IPS-20b (cell line): Measurements from ENCODE around the gene HMCN1.

ENCODE experiments used
- H3K27ac ChIP-seq: one replicate; pipeline ENCODE4 v1.5.1; 2013; ENCODE audit warnings: low read length
- H3K27me3 ChIP-seq: 2 replicates; pipeline ENCODE4 v1.6.1; 2013; ENCODE audit warnings: mild to moderate bottlenecking, low read length, inconsistent platforms; ENCODE audit not compliant: insufficient read depth
- H3K36me3 ChIP-seq: 2 replicates; pipeline ENCODE4 v1.6.1; 2013; ENCODE audit warnings: low read depth, mild to moderate bottlenecking, inconsistent platforms, low read length, moderate library complexity; ENCODE audit not compliant: insufficient read depth
- H3K4me1 ChIP-seq: 2 replicates; pipeline ENCODE4 v1.6.1; 2013; ENCODE audit warnings: mild to moderate bottlenecking, control low read depth, inconsistent platforms, low read length, moderate library complexity; ENCODE audit not compliant: insufficient read depth
- H3K4me3 ChIP-seq: 2 replicates; pipeline ENCODE4 v1.5.1; 2013; ENCODE audit warnings: mild to moderate bottlenecking, low read length, inconsistent platforms
- H3K9ac ChIP-seq: 2 replicates; pipeline ENCODE4 v1.6.1; 2013; ENCODE audit warnings: low read depth, mild to moderate bottlenecking, inconsistent platforms, low read length, moderate library complexity
- H3K9me3 ChIP-seq: 2 replicates; pipeline ENCODE4 v1.6.1; 2013; ENCODE audit warnings: mild to moderate bottlenecking, low read depth, low read length, inconsistent platforms; ENCODE audit not compliant: insufficient read depth

Gene HMCN1

DNA sequence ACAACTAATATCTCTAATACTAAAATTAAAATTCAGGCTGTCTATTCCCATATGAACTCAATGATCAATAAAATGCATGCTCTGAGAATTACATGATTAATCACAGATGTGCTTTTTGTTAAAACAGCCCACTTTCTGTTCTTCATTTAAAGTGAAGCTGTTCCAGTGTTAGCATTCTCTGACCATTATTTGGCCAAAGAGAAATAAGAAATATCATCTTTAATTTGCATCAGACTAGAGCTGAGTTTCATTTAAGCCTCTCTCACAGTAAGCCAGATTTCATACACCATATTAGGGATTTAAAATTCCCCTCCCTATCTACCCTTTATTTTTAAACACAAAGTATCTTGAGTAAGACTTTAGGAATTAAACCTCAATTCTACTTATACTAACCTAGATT, 379.3 kb downstream of the HMCN1 start:
- no peaks in the 10 kb centered on the region for H3K27me3 ChIP-seq
- H3K36me3 ChIP-seq: no peaks in the 10 kb centered on the region
- H3K27ac ChIP-seq: no peak overlapping the region
- H3K4me1 ChIP-seq: no peaks in the 10 kb centered on the region
- no peaks in the 10 kb centered on the region for H3K9me3 ChIP-seq
- H3K4me3 ChIP-seq: no peak overlapping the region
- no peak overlapping the region for H3K9ac ChIP-seq

GRCh38 chr1:186118724-186119123, 384.5 kb downstream of the HMCN1 start:
- H3K9me3 ChIP-seq: no peaks in the 10 kb centered on the region
- no peaks in the 10 kb centered on the region for H3K27me3 ChIP-seq
- no peak overlapping the region for H3K27ac ChIP-seq
- no peaks in the 10 kb centered on the region for H3K36me3 ChIP-seq
- no peaks in the 10 kb centered on the region for H3K4me1 ChIP-seq
- H3K4me3 ChIP-seq: no peak overlapping the region
- no peak overlapping the region for H3K9ac ChIP-seq

DNA sequence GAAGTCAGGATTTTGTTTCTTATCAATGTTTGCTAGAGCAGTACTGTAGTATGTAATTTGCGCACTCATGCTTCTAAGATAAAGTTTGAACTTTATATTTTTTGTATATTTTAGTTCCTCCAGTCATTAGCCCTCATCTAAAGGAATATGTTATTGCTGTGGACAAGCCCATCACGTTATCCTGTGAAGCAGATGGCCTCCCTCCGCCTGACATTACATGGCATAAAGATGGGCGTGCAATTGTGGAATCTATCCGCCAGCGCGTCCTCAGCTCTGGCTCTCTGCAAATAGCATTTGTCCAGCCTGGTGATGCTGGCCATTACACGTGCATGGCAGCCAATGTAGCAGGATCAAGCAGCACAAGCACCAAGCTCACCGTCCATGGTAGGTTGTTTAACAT, 388.6 kb downstream of the HMCN1 start:
- H3K4me1 ChIP-seq: no peaks in the 10 kb centered on the region
- H3K9ac ChIP-seq: no peak overlapping the region
- H3K4me3 ChIP-seq: no peak overlapping the region
- no peaks in the 10 kb centered on the region for H3K27me3 ChIP-seq
- no peaks in the 10 kb centered on the region for H3K9me3 ChIP-seq
- no peak overlapping the region for H3K27ac ChIP-seq
- H3K36me3 ChIP-seq: no peaks in the 10 kb centered on the region

DNA sequence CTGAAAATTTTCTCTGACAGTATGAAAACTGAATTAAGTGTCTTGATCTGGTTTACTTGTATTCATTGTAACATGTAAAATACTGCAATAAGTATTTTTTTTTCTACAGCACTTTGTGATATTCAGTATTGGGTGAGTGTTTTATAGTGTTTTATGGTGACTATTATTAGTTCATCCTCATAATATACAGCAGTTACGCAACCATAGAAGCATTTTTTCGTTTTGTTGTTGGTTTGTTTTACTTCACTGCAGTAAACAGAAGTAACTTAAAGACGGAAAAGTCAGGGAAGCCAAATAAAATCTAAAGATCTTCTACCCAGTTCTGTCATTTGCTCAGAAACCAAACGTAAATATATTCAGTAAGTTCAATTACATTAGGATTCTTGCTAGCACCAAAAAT, 390.8 kb downstream of the HMCN1 start:
- no peaks in the 10 kb centered on the region for H3K36me3 ChIP-seq
- H3K27me3 ChIP-seq: no peaks in the 10 kb centered on the region
- no peaks in the 10 kb centered on the region for H3K4me1 ChIP-seq
- no peak overlapping the region for H3K4me3 ChIP-seq
- H3K9ac ChIP-seq: no peak overlapping the region
- H3K9me3 ChIP-seq: no peaks in the 10 kb centered on the region
- H3K27ac ChIP-seq: no peak overlapping the region

- Histone ChIP-seq H3K4me1 (no peaks in the 10 kb centered on the region), H3K4me3 (no peak overlapping the region), H3K9ac (no peak overlapping the region), H3K9me3 (no peaks in the 10 kb centered on the region), H3K27ac (no peak overlapping the region), H3K36me3 (no peaks in the 10 kb centered on the region), H3K27me3 (no peaks in the 10 kb centered on the region)
These were observed 391.3 kb downstream of the HMCN1 start for GRCh38 chr1:186125511-186125910.

DNA sequence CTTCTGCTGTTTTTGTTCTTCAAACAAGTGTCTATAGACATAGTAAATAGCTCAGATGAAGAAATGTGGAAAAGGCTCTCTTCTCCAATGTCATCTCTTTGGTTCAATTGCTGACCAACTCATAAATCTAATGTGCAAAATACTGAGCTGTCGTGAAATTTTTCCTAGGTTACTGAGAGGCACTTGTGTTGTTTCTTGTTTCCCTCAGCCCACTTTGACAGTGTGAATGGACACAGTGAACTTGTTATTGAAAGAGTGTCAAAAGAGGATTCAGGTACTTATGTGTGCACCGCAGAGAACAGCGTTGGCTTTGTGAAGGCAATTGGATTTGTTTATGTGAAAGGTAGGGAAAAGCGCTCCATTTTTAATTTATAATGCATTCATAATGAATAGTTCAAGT, 395.6 kb downstream of the HMCN1 start:
- H3K27me3 ChIP-seq: no peaks in the 10 kb centered on the region
- H3K36me3 ChIP-seq: no peaks in the 10 kb centered on the region
- no peaks in the 10 kb centered on the region for H3K9me3 ChIP-seq

DNA sequence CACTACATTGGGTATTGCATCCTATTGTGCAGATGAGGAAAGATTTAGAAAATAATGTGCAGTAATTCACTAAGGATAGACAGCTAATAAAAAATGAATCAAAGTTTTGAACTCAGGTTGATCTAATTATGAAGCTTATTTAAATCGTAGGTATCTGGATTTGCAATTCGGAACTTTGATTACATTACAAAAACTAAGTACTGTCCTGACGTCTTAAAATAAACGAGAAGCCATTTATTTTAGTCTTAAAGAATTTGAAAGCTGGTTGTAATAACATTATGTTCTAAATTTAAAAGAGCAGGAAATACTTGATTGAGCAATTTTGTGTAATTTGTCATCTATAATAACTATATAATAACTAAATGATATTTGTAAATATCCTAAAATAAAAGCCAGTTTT, 404.9 kb downstream of the HMCN1 start:
- Histone ChIP-seq H3K27me3 (no peaks in the 10 kb centered on the region), H3K36me3 (no peaks in the 10 kb centered on the region), H3K4me1 (peaks cover 7% of the 10 kb centered on the region; the same call in 1 of the 2 replicates), H3K9me3 (no peaks in the 10 kb centered on the region), H3K9ac (no peak overlapping the region), H3K4me3 (no peak overlapping the region), H3K27ac (no peak overlapping the region)

More for the DNA sequence above, 395.6 kb downstream of the HMCN1 start:
- no peaks in the 10 kb centered on the region for H3K4me1 ChIP-seq
- H3K9ac ChIP-seq: no peak overlapping the region
- no peak overlapping the region for H3K4me3 ChIP-seq
- no peak overlapping the region for H3K27ac ChIP-seq

GRCh38 chr1:186139701-186140100, 405.5 kb downstream of the HMCN1 start:
- Histone ChIP-seq H3K27ac (no peak overlapping the region), H3K9me3 (no peaks in the 10 kb centered on the region), H3K9ac (no peak overlapping the region), H3K36me3 (no peaks in the 10 kb centered on the region), H3K27me3 (no peaks in the 10 kb centered on the region), H3K4me3 (no peak overlapping the region), H3K4me1 (peaks cover 7% of the 10 kb centered on the region; the same call in 1 of the 2 replicates)

- H3K4me1 ChIP-seq: peaks cover 7% of the 10 kb centered on the region; the same call in 1 of the 2 replicates
- H3K9me3 ChIP-seq: no peaks in the 10 kb centered on the region
- H3K9ac ChIP-seq: no peak overlapping the region
- H3K27me3 ChIP-seq: no peaks in the 10 kb centered on the region
- no peak overlapping the region for H3K27ac ChIP-seq
- H3K36me3 ChIP-seq: no peaks in the 10 kb centered on the region
- H3K4me3 ChIP-seq: no peak overlapping the region
These were observed 408.0 kb downstream of the HMCN1 start for GRCh38 chr1:186142159-186142558.

GRCh38 chr1:186142916-186143315, 408.7 kb downstream of the HMCN1 start:
- H3K4me3 ChIP-seq: no peak overlapping the region
- no peak overlapping the region for H3K9ac ChIP-seq
- no peaks in the 10 kb centered on the region for H3K9me3 ChIP-seq
- H3K27me3 ChIP-seq: no peaks in the 10 kb centered on the region
- no peaks in the 10 kb centered on the region for H3K36me3 ChIP-seq
- H3K27ac ChIP-seq: no peak overlapping the region
- peaks cover 7% of the 10 kb centered on the region; the same call in 1 of the 2 replicates for H3K4me1 ChIP-seq

- Histone ChIP-seq H3K27me3 (no peaks in the 10 kb centered on the region), H3K9me3 (no peaks in the 10 kb centered on the region), H3K4me1 (0 out of 2 replicates have a peak, but pooled peaks cover 2% of the 10 kb centered on the region), H3K4me3 (no peak overlapping the region), H3K9ac (no peak overlapping the region), H3K27ac (no peak overlapping the region), H3K36me3 (no peaks in the 10 kb centered on the region)
These were observed 409.3 kb downstream of the HMCN1 start for GRCh38 chr1:186143481-186143880.

DNA sequence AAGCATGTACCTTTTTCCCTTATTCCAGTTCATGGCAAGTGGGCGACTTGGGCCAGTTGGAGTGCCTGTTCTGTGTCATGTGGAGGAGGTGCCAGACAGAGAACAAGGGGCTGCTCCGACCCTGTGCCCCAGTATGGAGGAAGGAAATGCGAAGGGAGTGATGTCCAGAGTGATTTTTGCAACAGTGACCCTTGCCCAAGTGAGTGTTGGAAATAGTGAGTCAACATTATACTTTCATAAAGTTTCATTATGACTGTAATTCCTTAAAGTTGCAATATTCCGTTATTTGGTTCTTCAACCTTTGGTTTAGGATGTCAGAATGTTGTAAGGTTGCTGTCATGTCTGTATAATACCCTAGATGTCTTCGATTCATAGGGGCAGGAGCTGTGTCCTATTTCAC, 410.3 kb downstream of the HMCN1 start:
- Histone ChIP-seq H3K9me3 (no peaks in the 10 kb centered on the region), H3K27ac (no peak overlapping the region), H3K27me3 (no peaks in the 10 kb centered on the region), H3K36me3 (no peaks in the 10 kb centered on the region), H3K4me3 (no peak overlapping the region), H3K9ac (no peak overlapping the region), H3K4me1 (no peaks in the 10 kb centered on the region)

- H3K36me3 ChIP-seq: no peaks in the 10 kb centered on the region
- no peaks in the 10 kb centered on the region for H3K4me1 ChIP-seq
- H3K9me3 ChIP-seq: no peaks in the 10 kb centered on the region
- H3K27ac ChIP-seq: no peak overlapping the region
- no peak overlapping the region for H3K9ac ChIP-seq
- no peaks in the 10 kb centered on the region for H3K27me3 ChIP-seq
- H3K4me3 ChIP-seq: no peak overlapping the region
These were observed 412.8 kb downstream of the HMCN1 start for GRCh38 chr1:186146974-186147373.
